ENCODE data around the gene SLC4A8. TPM values are rescaled to one million over a fixed set of nuclear protein-coding genes. Genes with fewer than 3 reads are reported as not detected.

The SLC4A8 gene
- total and polyA plus RNA-seq, 9 of the 15 experiments (the other 6 are each of a cell fraction or from before 2014, with no cell fraction given), result 0.04 to 1.5 (median 0.12) TPM; not detected in 2

GRCh38 chr12:51401900-51402299 is 22.7 kb upstream of the SLC4A8 start:
- FAIRE-seq (no peak), ATAC-seq (peak; percentile 48; the same call in 1 of the 3 replicates), DNase-seq (ENCODE audit: extremely low read depth in 1 of 4, low spot score in 3 of 4) (no peak)
- Histone ChIP-seq H3K27ac (ENCODE audit: extremely low read depth, low read depth, low read length) (no peak overlapping the region), H3K4me3 (no peak overlapping the region), H3K4me2 (ENCODE audit: insufficient read depth, low read length) (no peak overlapping the region), H4K20me1 (replicated peaks; ENCODE audit: control insufficient read depth, insufficient read depth, low read length) (no peaks in the 10 kb centered on the region), H3K4me1 (replicated peaks in 1 of 2; ENCODE audit: control insufficient read depth in 2 of 2, insufficient read depth in 2 of 2, low read length in 2 of 2) (peaks cover 2 to 5% of the 10 kb centered on the region in 2 experiments; a peak in 2 of 5 replicates), H3K9me3 (replicated peaks; ENCODE audit: control insufficient read depth, insufficient read depth, low read depth, low read length) (no peaks in the 10 kb centered on the region), H3K79me2 (ENCODE audit: control insufficient read depth, insufficient read depth, low read length) (no peaks in the 10 kb centered on the region), H3K9me1 (ENCODE audit: control insufficient read depth, insufficient read depth, low read length) (no peaks in the 10 kb centered on the region), H3K36me3 (ENCODE audit: control insufficient read depth, insufficient read depth, low read length) (no peaks in the 10 kb centered on the region), H2AFZ (ENCODE audit: low read depth, low read length) (no peak overlapping the region), H3K27me3 (ENCODE audit: control insufficient read depth in 2 of 2, insufficient read depth in 2 of 2, low read length in 2 of 2) (peaks cover 0 to 7% of the 10 kb centered on the region in 2 experiments; a peak in 1 of 5 replicates), H3K9ac (ENCODE audit: insufficient read depth in 1 of 2, low read depth in 2 of 2, low read length in 2 of 2) (no peak overlapping the region)
- ChIA-PET POLR2A (interaction anchor here (1.3 kb wide), 1 partner anchor 15 kb away, joined by 4 read pairs; no protein-coding TSS in a partner anchor), CTCF (ENCODE audit: low intra/inter-chr PET ratio) (no interaction called here)
- WGBS (ENCODE audit: insufficient coverage, low coverage, missing lambda C conversion rate), result 8% methylated on average over 1 of the region's 1 CpG
- in situ Hi-C loops (cut with MboI) (loop anchor here (25.0 kb wide), 1 partner anchor 610 kb away; the partner anchor contains the start of gene TAMALIN), intact Hi-C loops (cut with micrococcal nuclease) (no loop called here)
- TF ChIP-seq PBX2 (CRISPR knock-in tag; IDR thresholded peaks at IDR 0.05; ENCODE audit: low read depth) (no peak), PBX2 (tag; conservative IDR thresholded peaks at IDR 0.05; ENCODE audit: low read depth) (0 out of 2 replicates have a peak, but pooled peaks have one; percentile 12), GTF2E2 (tag; IDR thresholded peaks at IDR 0.05) (no peak), MEIS2 (IDR thresholded peaks at IDR 0.05; ENCODE audit: partially characterized antibody) (peak; percentile 35), NUFIP1 (IDR thresholded peaks at IDR 0.05; ENCODE audit: partially characterized antibody) (no peak), ZNF316 (IDR thresholded peaks at IDR 0.05) (no peak), CEBPB (tag; IDR thresholded peaks at IDR 0.05) (peak; percentile 71), TAF1 (IDR thresholded peaks at IDR 0.05; ENCODE audit: control insufficient read depth, extremely low read depth, insufficient read depth, low read length, severe bottlenecking) (no peak), TAF9B (IDR thresholded peaks at IDR 0.05; ENCODE audit: partially characterized antibody) (no peak), CEBPG (CRISPR knock-in tag; IDR thresholded peaks at IDR 0.05) (peak; percentile 29; the same call in 1 of the 2 replicates), CEBPG (tag; conservative IDR thresholded peaks at IDR 0.05 in 1 of 2, IDR thresholded peaks at IDR 0.05 in 1 of 2) (no peak), CREBBP (IDR thresholded peaks at IDR 0.05; ENCODE audit: low read depth, low read length) (no peak), CBFA2T3 (IDR thresholded peaks at IDR 0.05) (peak; percentile 33; the same call in 1 of the 2 replicates), PTTG1 (tag; IDR thresholded peaks at IDR 0.05; ENCODE audit: low read depth) (no peak), MAZ (CRISPR knock-in tag; conservative IDR thresholded peaks at IDR 0.05 in 1 of 2, IDR thresholded peaks at IDR 0.05 in 1 of 2) (no peak)
- TF ChIP-seq, protein P1, sequence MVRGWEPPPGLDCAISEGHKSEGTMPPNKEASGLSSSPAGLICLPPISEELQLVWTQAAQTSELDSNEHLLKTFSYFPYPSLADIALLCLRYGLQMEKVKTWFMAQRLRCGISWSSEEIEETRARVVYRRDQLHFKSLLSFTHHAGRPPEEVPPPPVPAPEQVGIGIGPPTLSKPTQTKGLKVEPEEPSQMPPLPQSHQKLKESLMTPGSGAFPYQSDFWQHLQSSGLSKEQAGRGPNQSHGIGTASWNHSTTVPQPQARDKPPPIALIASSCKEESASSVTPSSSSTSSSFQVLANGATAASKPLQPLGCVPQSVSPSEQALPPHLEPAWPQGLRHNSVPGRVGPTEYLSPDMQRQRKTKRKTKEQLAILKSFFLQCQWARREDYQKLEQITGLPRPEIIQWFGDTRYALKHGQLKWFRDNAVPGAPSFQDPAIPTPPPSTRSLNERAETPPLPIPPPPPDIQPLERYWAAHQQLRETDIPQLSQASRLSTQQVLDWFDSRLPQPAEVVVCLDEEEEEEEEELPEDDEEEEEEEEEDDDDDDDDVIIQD (CRISPR knock-in tag; IDR thresholded peaks at IDR 0.05), result no peak
- TF ChIP-seq, protein P2, sequence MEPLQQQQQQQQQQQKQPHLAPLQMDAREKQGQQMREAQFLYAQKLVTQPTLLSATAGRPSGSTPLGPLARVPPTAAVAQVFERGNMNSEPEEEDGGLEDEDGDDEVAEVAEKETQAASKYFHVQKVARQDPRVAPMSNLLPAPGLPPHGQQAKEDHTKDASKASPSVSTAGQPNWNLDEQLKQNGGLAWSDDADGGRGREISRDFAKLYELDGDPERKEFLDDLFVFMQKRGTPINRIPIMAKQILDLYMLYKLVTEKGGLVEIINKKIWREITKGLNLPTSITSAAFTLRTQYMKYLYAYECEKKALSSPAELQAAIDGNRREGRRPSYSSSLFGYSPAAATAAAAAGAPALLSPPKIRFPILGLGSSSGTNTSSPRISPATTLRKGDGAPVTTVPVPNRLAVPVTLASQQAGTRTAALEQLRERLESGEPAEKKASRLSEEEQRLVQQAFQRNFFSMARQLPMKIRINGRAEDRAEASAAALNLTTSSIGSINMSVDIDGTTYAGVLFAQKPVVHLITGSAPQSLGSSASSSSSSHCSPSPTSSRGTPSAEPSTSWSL (CRISPR knock-in tag; IDR thresholded peaks at IDR 0.05; ENCODE audit: borderline replicate concordance), result no peak
- BruUV-seq (replicated peaks), result no TSS peak

All from K562 (cell line).